ENCODE measurements around the gene DOCK4.

DNA sequence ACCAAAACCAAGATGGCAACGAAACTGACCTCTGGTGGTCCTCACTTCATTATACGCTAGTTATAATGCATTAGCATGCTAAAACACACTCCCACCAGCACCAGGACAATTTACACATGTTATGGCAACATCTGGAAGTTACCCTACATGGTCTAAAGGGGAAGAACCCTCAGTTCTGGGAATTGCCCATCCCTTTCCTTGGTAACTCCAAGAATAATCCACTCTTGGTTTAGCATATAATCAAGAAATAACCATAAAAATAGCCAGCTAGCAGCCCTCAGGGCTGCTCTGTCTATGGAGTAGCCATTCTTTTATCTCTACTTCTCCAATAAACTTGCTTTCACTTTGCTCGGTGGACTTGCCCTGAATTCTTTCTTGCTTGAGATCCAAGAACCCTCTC, 191.1 kb downstream of the DOCK4 start:
- no peak for TF ChIP-seq POLR2A (IDR thresholded peaks at IDR 0.05)
- TF ChIP-seq, protein P1, sequence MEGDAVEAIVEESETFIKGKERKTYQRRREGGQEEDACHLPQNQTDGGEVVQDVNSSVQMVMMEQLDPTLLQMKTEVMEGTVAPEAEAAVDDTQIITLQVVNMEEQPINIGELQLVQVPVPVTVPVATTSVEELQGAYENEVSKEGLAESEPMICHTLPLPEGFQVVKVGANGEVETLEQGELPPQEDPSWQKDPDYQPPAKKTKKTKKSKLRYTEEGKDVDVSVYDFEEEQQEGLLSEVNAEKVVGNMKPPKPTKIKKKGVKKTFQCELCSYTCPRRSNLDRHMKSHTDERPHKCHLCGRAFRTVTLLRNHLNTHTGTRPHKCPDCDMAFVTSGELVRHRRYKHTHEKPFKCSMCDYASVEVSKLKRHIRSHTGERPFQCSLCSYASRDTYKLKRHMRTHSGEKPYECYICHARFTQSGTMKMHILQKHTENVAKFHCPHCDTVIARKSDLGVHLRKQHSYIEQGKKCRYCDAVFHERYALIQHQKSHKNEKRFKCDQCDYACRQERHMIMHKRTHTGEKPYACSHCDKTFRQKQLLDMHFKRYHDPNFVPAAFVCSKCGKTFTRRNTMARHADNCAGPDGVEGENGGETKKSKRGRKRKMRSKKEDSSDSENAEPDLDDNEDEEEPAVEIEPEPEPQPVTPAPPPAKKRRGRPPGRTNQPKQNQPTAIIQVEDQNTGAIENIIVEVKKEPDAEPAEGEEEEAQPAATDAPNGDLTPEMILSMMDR (IDR thresholded peaks at IDR 0.05) = no peak

All from esophagus squamous epithelium (tissue), 4 donors.